ENCODE measurements around the gene CCDC27. TPM values are rescaled to one million over a fixed set of nuclear protein-coding genes. Genes with fewer than 3 reads are reported as not detected.

CCDC27 gene
- total RNA-seq, 4 donors from 2014 or later, result not detected

DNA sequence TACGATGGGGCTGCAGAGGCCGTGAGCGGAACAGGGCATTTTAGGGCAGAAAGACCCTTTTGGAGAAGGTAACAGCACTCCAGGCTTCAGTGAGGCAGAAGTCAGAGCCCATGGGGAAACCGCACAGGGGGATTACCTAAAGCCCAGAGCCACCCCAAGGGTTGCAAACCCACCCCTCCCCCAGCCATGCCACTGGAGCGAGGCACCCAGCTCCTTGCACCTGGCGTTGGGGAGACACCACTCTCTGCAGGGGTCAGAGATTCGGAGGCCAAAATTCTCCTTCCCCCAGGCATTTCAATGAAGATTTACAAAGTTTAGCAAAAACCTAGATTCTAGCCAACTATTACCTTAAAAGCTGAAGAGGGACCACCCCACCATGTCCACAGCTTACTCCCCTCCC lies 38.4 kb upstream of the CCDC27 start:
- H3K4me3 ChIP-seq, result no peak overlapping the region
- H3K27me3 ChIP-seq, result peaks cover 0 to 98% (median 17%) of the 10 kb centered on the region in 4 donors
- DNase-seq (ENCODE audit: extremely low spot score), result no peak
- WGBS, result 93% methylated on average over 3 of the region's 7 CpGs
- H3K27ac ChIP-seq (replicated peaks in 1 of 4), result no peak overlapping the region
- H3K36me3 ChIP-seq, result no peaks in the 10 kb centered on the region
- peaks cover 0 to 13% (median 11%) of the 10 kb centered on the region in 4 donors for H3K4me1 ChIP-seq
- TF ChIP-seq POLR2AphosphoS5 (IDR thresholded peaks at IDR 0.05) (no peak), POLR2A (IDR thresholded peaks at IDR 0.05; ENCODE audit: low read depth) (no peak), EP300 (IDR thresholded peaks at IDR 0.05) (no peak)
- TF ChIP-seq, protein P1, sequence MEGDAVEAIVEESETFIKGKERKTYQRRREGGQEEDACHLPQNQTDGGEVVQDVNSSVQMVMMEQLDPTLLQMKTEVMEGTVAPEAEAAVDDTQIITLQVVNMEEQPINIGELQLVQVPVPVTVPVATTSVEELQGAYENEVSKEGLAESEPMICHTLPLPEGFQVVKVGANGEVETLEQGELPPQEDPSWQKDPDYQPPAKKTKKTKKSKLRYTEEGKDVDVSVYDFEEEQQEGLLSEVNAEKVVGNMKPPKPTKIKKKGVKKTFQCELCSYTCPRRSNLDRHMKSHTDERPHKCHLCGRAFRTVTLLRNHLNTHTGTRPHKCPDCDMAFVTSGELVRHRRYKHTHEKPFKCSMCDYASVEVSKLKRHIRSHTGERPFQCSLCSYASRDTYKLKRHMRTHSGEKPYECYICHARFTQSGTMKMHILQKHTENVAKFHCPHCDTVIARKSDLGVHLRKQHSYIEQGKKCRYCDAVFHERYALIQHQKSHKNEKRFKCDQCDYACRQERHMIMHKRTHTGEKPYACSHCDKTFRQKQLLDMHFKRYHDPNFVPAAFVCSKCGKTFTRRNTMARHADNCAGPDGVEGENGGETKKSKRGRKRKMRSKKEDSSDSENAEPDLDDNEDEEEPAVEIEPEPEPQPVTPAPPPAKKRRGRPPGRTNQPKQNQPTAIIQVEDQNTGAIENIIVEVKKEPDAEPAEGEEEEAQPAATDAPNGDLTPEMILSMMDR (IDR thresholded peaks at IDR 0.05), result no peak
- H3K9me3 ChIP-seq, result no peaks in the 10 kb centered on the region
- intact Hi-C loops (cut with DNase I), result no loop called here

DNA sequence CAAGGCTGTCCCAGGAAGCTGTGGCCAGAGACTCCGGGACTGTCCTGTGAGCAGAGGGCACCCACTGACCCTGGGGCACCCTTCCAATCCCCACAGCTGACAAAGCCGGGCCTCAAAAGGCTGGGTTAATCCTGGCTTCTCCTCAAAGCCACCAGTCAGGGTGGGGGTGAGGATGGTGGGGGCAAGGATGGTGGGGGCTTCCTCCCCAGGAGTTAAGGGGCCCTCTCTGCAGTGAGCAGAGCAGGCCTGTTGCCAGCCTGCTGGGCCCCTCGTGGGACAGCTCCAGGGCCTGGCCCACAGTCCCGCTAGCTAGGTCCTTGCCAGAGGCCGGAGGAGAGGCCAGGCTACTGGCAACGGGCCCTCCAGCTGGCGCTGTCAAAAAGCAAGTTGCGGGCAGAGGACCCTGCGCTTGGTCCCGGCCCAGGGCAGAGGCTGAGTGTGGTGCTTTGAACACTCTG lies 37.9 kb upstream of the CCDC27 start:
- peaks cover 0 to 13% (median 11%) of the 10 kb centered on the region in 4 donors for H3K4me1 ChIP-seq
- H3K27ac ChIP-seq (replicated peaks in 1 of 4), result no peak overlapping the region
- intact Hi-C loops (cut with DNase I), result no loop called here
- H3K4me3 ChIP-seq, result no peak overlapping the region
- DNase-seq (ENCODE audit: extremely low spot score), result no peak
- no peaks in the 10 kb centered on the region for H3K36me3 ChIP-seq
- peaks cover 0 to 98% (median 17%) of the 10 kb centered on the region in 4 donors for H3K27me3 ChIP-seq
- no peaks in the 10 kb centered on the region for H3K9me3 ChIP-seq
- no peak for TF ChIP-seq EP300 (IDR thresholded peaks at IDR 0.05)
- TF ChIP-seq, protein P1 (IDR thresholded peaks at IDR 0.05), result no peak
- no peak for TF ChIP-seq POLR2AphosphoS5 (IDR thresholded peaks at IDR 0.05)
- TF ChIP-seq POLR2A (IDR thresholded peaks at IDR 0.05; ENCODE audit: low read depth), result no peak
- 97% methylated on average over 3 of the region's 10 CpGs for WGBS

DNA sequence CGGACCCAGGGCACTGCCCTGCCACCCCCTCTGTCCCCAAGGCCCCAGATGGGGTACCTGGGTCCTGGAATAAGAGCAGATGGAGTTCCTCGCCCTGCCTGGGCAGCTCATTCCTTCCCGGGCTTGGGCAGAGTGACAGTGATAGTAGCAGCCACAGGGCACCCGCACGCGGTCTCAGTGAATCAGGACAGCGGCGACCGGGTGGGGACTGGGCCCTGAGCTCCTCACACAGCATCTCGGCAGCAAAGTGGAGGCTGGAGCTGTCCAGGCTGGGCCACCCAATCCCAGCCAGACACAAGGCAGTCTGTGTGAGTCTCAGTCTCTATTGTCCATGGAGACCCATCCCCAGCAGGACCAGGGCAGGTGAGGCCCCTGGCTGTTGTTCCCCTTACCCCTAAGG lies 37.4 kb upstream of the CCDC27 start:
- Histone ChIP-seq H3K27me3 (peaks cover 0 to 93% (median 17%) of the 10 kb centered on the region in 4 donors), H3K36me3 (no peaks in the 10 kb centered on the region), H3K9me3 (no peaks in the 10 kb centered on the region), H3K4me3 (no peak overlapping the region), H3K27ac (replicated peaks in 1 of 4) (no peak overlapping the region), H3K4me1 (peaks cover 0 to 13% (median 11%) of the 10 kb centered on the region in 4 donors)
- TF ChIP-seq POLR2A (IDR thresholded peaks at IDR 0.05; ENCODE audit: low read depth), result no peak
- TF ChIP-seq POLR2AphosphoS5 (IDR thresholded peaks at IDR 0.05), result no peak
- TF ChIP-seq, protein P1 (IDR thresholded peaks at IDR 0.05), result no peak
- TF ChIP-seq EP300 (IDR thresholded peaks at IDR 0.05), result no peak
- DNase-seq (ENCODE audit: extremely low spot score), result no peak
- 82% methylated on average over 7 of the region's 10 CpGs for WGBS
- intact Hi-C loops (cut with DNase I), result no loop called here

GRCh38 chr1:3716351-3716750 lies 35.9 kb upstream of the CCDC27 start:
- WGBS, result 80% methylated on average over 1 of the region's 6 CpGs
- Histone ChIP-seq H3K4me1 (peaks cover 0 to 13% (median 11%) of the 10 kb centered on the region in 4 donors), H3K36me3 (no peaks in the 10 kb centered on the region), H3K9me3 (no peaks in the 10 kb centered on the region), H3K27ac (replicated peaks in 1 of 4) (no peak overlapping the region), H3K27me3 (peaks cover 0 to 77% (median 17%) of the 10 kb centered on the region in 4 donors), H3K4me3 (no peak overlapping the region)
- intact Hi-C loops (cut with DNase I), result no loop called here
- no peak for DNase-seq (ENCODE audit: extremely low spot score)
- TF ChIP-seq, protein P1 (IDR thresholded peaks at IDR 0.05), result no peak
- TF ChIP-seq EP300 (IDR thresholded peaks at IDR 0.05) (no peak), POLR2AphosphoS5 (IDR thresholded peaks at IDR 0.05) (no peak), POLR2A (IDR thresholded peaks at IDR 0.05; ENCODE audit: low read depth) (no peak)

All from esophagus muscularis mucosa (tissue), 4 donors.